Loucy (cell line): ENCODE data around the gene KCNA5.

ENCODE experiments used
- EZH2phosphoT487 ChIP-seq: fragments of 200-600 bp; IDR thresholded peaks from 2 replicates; pipeline ENCODE4 v1.6.1; 2018; ENCODE audit warnings: antibody characterized with exemption, mild to moderate bottlenecking, moderate library complexity, borderline replicate concordance
- TF ChIP-seq, protein P1 (sequence below): fragments of 200-600 bp; sonication (generic); conservative IDR thresholded peaks from 2 replicates; pipeline ENCODE4 v1.5.1; 2014; ENCODE audit warnings: mild to moderate bottlenecking, antibody characterized with exemption, low read length

DNA sequence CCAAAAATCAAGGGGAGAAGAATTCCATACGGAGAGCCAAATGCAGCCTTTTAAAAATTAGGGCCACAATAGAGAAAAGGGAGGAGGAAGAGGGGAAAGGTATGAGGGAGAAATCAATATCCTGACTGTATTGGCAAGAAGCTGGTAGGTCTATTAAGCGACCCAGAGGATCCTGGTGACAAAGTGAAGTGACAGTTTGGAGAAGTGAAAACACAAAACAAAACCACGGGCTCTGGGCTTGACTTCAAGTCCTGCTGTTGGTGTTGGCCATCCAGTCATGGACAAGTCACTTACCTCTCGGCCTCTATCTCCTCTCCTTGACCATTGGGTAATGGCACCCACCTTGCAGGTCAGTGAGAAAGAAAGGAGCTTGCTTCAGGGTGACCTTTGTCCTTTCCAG is 47.0 kb upstream of the KCNA5 start:
- TF ChIP-seq, protein P1, sequence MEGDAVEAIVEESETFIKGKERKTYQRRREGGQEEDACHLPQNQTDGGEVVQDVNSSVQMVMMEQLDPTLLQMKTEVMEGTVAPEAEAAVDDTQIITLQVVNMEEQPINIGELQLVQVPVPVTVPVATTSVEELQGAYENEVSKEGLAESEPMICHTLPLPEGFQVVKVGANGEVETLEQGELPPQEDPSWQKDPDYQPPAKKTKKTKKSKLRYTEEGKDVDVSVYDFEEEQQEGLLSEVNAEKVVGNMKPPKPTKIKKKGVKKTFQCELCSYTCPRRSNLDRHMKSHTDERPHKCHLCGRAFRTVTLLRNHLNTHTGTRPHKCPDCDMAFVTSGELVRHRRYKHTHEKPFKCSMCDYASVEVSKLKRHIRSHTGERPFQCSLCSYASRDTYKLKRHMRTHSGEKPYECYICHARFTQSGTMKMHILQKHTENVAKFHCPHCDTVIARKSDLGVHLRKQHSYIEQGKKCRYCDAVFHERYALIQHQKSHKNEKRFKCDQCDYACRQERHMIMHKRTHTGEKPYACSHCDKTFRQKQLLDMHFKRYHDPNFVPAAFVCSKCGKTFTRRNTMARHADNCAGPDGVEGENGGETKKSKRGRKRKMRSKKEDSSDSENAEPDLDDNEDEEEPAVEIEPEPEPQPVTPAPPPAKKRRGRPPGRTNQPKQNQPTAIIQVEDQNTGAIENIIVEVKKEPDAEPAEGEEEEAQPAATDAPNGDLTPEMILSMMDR: no peak
- no peak for TF ChIP-seq EZH2phosphoT487
